ENCODE measurements around the gene STAMBP. TPM values are rescaled to one million over a fixed set of nuclear protein-coding genes. Genes with fewer than 3 reads are reported as not detected.

Gene STAMBP
- total and polyA plus RNA-seq, 12 donors, result 15.7 to 44.8 (median 27.4) TPM

DNA sequence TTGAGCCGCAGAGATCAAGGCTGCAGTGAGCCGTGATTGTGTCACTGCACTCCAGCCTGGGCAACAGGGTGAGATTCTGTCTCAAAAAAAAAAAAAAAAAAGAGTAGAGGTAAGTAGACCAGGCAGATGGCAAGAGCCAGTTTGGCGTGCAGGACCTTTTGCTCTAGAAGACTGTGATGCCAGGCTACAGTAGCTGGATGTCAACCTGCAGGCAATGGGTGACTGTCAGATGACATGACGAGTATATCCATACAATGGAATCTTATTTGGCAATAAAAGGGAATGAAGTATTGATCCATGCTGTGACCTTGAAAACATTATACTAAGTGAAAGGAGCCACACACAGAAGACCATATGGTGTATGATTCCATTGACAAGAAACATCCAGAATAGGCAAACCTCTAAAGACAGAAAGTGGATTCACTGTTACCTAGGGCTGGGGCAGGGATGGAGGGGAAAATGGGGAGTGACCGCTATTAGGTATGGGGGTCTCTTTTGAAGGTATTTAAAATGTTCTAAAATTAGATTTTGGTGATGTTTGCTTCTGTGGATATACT is 86.8 kb downstream of the STAMBP start:
- Histone ChIP-seq H3K4me3 (no peak overlapping the region), H3K4me1 (replicated peaks in 1 of 2) (no peaks in the 10 kb centered on the region), H3K27ac (no peak overlapping the region), H3K9me3 (replicated peaks in 1 of 3) (no peaks in the 10 kb centered on the region), H3K36me3 (replicated peaks in 1 of 2) (no peaks in the 10 kb centered on the region), H3K27me3 (peaks cover 9% of the 10 kb centered on the region)
- intact Hi-C loops (cut with DNase I), result no loop called here
- 82 to 91% (median 87%) methylated on average over 5 of the region's 5 CpGs for WGBS, 4 donors
- no peak for DNase-seq
- TF ChIP-seq, protein P1, sequence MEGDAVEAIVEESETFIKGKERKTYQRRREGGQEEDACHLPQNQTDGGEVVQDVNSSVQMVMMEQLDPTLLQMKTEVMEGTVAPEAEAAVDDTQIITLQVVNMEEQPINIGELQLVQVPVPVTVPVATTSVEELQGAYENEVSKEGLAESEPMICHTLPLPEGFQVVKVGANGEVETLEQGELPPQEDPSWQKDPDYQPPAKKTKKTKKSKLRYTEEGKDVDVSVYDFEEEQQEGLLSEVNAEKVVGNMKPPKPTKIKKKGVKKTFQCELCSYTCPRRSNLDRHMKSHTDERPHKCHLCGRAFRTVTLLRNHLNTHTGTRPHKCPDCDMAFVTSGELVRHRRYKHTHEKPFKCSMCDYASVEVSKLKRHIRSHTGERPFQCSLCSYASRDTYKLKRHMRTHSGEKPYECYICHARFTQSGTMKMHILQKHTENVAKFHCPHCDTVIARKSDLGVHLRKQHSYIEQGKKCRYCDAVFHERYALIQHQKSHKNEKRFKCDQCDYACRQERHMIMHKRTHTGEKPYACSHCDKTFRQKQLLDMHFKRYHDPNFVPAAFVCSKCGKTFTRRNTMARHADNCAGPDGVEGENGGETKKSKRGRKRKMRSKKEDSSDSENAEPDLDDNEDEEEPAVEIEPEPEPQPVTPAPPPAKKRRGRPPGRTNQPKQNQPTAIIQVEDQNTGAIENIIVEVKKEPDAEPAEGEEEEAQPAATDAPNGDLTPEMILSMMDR (IDR thresholded peaks at IDR 0.05), result no peak
- no peak for TF ChIP-seq POLR2A (IDR thresholded peaks at IDR 0.05)

DNA sequence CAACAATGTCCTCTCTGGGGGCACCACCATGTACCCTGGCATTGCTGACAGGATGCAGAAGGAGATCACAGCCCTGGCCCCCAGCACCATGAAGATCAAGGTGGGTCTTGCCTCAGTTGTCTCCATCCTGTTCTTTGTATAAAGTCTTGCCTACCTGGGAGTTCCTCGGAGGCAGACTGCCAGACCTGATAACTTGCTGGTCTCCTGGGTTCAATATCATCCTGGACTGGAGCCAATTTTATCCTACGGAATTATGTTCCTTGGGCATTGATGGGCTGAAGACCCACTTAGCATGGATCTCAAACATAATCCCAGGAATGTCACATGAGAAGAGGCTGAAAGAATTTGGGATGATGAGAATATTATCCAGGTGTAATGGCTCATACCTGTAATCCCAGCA is 87.9 kb downstream of the STAMBP start:
- 36 to 74% (median 43%) methylated on average over 2 of the region's 2 CpGs; no CpG with 5 or more reads in 1 of the 4 donors for WGBS, 4 donors
- Histone ChIP-seq H3K9me3 (replicated peaks in 1 of 3) (no peaks in the 10 kb centered on the region), H3K27ac (no peak overlapping the region), H3K27me3 (peaks cover 9% of the 10 kb centered on the region), H3K4me3 (no peak overlapping the region), H3K4me1 (replicated peaks in 1 of 2) (no peaks in the 10 kb centered on the region), H3K36me3 (replicated peaks in 1 of 2) (no peaks in the 10 kb centered on the region)
- no peak for DNase-seq
- intact Hi-C loops (cut with DNase I), result no loop called here
- no peak for TF ChIP-seq POLR2A (IDR thresholded peaks at IDR 0.05)
- TF ChIP-seq, protein P1 (IDR thresholded peaks at IDR 0.05), result no peak

DNA sequence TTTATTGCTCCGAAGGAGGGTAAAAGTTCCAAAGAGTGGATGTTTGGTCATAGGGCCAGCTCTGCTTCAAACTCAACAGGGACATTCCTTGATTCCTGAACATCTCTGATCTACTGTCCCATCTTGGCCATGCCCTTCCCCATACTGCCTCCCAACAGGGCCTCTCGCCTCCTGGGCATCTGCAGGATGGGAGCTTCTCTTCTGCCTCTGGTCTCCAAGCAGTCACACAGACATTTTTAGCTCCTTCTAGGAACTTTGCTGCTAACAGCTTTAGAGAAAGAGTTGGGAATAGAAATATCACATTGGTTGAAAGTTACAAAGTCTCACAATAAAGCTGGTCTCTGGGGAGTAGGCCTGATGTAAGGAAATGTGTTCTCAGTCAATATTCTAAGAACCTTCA is 88.5 kb downstream of the STAMBP start:
- H3K36me3 ChIP-seq (replicated peaks in 1 of 2), result no peaks in the 10 kb centered on the region
- H3K9me3 ChIP-seq (replicated peaks in 1 of 3), result no peaks in the 10 kb centered on the region
- H3K27me3 ChIP-seq, result peaks cover 9% of the 10 kb centered on the region
- no peak for TF ChIP-seq POLR2A (IDR thresholded peaks at IDR 0.05)
- TF ChIP-seq, protein P1 (IDR thresholded peaks at IDR 0.05), result no peak
- WGBS, 4 donors, result 43 to 96% (median 48%) methylated on average over 2 of the region's 2 CpGs
- DNase-seq, result no peak
- H3K4me3 ChIP-seq, result no peak overlapping the region
- no peaks in the 10 kb centered on the region for H3K4me1 ChIP-seq (replicated peaks in 1 of 2)
- H3K27ac ChIP-seq, result no peak overlapping the region
- intact Hi-C loops (cut with DNase I), result no loop called here

DNA sequence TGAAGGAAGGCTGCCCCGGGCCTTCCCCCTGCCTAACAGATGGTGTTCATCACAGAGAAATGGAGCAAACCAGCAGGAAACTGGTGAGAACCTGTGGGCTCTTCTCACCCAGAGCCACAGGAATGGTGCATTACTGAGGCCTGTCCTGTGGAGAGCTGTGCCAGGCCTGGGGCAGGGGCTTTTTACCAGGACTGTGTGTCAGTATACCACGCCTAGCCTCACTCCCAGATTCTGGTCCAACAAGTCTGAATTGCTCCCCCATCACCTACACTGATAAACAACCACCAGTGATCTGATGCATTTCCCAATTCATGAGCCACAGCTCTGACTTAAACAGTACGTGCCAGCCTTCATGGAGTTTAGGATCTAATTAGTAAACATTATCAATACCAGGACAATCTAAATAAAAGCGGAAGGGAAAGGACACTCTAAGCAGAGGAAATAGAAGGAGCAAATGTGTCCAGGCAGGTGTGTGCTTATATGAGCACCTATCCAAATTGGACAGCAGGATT is 89.0 kb downstream of the STAMBP start:
- Histone ChIP-seq H3K27me3 (peaks cover 9% of the 10 kb centered on the region), H3K36me3 (replicated peaks in 1 of 2) (no peaks in the 10 kb centered on the region), H3K27ac (no peak overlapping the region), H3K4me1 (replicated peaks in 1 of 2) (no peaks in the 10 kb centered on the region), H3K9me3 (replicated peaks in 1 of 3) (no peaks in the 10 kb centered on the region), H3K4me3 (no peak overlapping the region)
- TF ChIP-seq, protein P1 (IDR thresholded peaks at IDR 0.05), result no peak
- no peak for TF ChIP-seq POLR2A (IDR thresholded peaks at IDR 0.05)
- intact Hi-C loops (cut with DNase I), result no loop called here
- WGBS, 4 donors, result 79 to 91% (median 83%) methylated on average over 4 of the region's 4 CpGs
- no peak for DNase-seq
